Esophagus squamous epithelium (tissue), 5 donors: ENCODE results near the gene HAPLN3. TPM values are rescaled to one million over a fixed set of nuclear protein-coding genes. Genes with fewer than 3 reads are reported as not detected.

ENCODE experiments used
- DNase-seq: peaks from one replicate; lab custom pipeline; 2025; lab: John Stamatoyannopoulos, UW
- H3K27ac ChIP-seq, 4 donors: fragments of 200-600 bp; sonication (generic); one replicate each; pipeline ENCODE4 v1.5.1; 2016 to 2019; ENCODE audit warnings: mild to moderate bottlenecking in 1 of 4
- H3K27me3 ChIP-seq, 4 donors: fragments of 200-600 bp; sonication (generic); 1 replicate in 3 of 4; 2 replicates in 1 of 4; pipeline versions ENCODE4 v1.5.1 to v1.6.0; 2017 to 2021; ENCODE audit warnings: antibody characterized with exemption in 1 of 4
- H3K36me3 ChIP-seq, 3 donors: fragments of 200-600 bp; sonication (generic); one replicate each; pipeline ENCODE4 v1.5.1; 2016 to 2019
- H3K4me1 ChIP-seq, 3 donors: fragments of 200-600 bp; sonication (generic); one replicate each; pipeline ENCODE4 v1.5.1; 2017 to 2019
- H3K4me3 ChIP-seq, 4 donors: fragments of 200-600 bp; sonication (generic); 1 replicate in 3 of 4; 2 replicates in 1 of 4; pipeline ENCODE4 v1.5.1; 2016 to 2019; ENCODE audit warnings: mild to moderate bottlenecking in 2 of 4, moderate library complexity in 1 of 4
- H3K9me3 ChIP-seq, 3 donors: fragments of 200-600 bp; sonication (generic); one replicate each; pipeline ENCODE4 v1.5.1; 2016 to 2019
- POLR2A ChIP-seq, 4 donors: fragments of 450-650 bp; IDR thresholded peaks; one replicate each; pipeline ENCODE4 v1.6.1; 2017; ENCODE audit warnings: antibody characterized with exemption in 4 of 4, mild to moderate bottlenecking in 4 of 4, moderate library complexity in 3 of 4
- WGBS, 2 donors: methylation state at CpG; one replicate each; pipeline ENCODE4 v1.1.5; 2018; 5-methylcytosine and 5-hydroxymethylcytosine counted together
- intact Hi-C: fragments of 100-400 bp; cut with DNase I; formaldehyde crosslinking; loops from one replicate; pipeline ENCODE4 v1.15.0; 2022
- total RNA-seq, 4 donors: library from RNA; depleted of rRNA; stranded (reverse); fragments of >200 nt; gene quantifications; one replicate each; pipeline ENCODE4 v1.1.0, GENCODE V29; 2016
- TF ChIP-seq, protein P1 (sequence below), 6 experiments: fragments of 450-650 bp in 4 of 6; fragments of 200-600 bp in 2 of 6; sonication (generic) in 2 of 6; IDR thresholded peaks; one replicate each; pipeline ENCODE4 v1.5.1; 2016 to 2019; ENCODE audit warnings: antibody characterized with exemption in 6 of 6, mild to moderate bottlenecking in 4 of 6, moderate library complexity in 4 of 6
- donor health status: DM: yes; HTN: yes; CAD: no.

HAPLN3 gene
- total RNA-seq, 4 donors from 2014 or later, result 3.1 to 9.4 (median 7.8) TPM

DNA sequence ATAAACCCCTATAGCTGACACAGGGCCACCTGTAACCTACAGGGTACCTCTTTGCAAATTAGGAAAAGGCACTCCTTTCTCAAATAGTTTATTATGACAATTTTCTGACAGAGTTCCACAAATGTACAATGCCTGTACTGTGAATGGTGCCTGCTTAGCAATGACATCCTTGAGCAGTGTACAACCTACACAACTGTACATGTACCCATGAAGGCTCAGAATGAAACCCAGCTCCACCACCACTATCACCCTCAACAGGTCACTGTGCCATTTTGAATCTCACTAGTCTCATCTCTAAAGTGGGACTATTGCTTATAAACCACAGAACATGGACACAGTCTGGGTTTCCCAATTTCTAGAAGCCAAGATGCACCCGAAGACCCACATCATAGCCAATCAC is 10.8 kb upstream of the HAPLN3 start:
- intact Hi-C loops, result loop anchor here (5.0 to 10.0 kb wide), 2 partner anchors 111 to 269 kb away; no protein-coding TSS in a partner anchor
- DNase-seq, result no peak
- Histone ChIP-seq H3K27ac (no peak overlapping the region), H3K4me3 (no peak overlapping the region), H3K36me3 (peaks cover 20 to 89% (median 34%) of the 10 kb centered on the region in 3 donors), H3K27me3 (no peaks in the 10 kb centered on the region), H3K4me1 (peaks cover 3 to 50% (median 37%) of the 10 kb centered on the region in 3 donors), H3K9me3 (no peaks in the 10 kb centered on the region)
- TF ChIP-seq, protein P1, sequence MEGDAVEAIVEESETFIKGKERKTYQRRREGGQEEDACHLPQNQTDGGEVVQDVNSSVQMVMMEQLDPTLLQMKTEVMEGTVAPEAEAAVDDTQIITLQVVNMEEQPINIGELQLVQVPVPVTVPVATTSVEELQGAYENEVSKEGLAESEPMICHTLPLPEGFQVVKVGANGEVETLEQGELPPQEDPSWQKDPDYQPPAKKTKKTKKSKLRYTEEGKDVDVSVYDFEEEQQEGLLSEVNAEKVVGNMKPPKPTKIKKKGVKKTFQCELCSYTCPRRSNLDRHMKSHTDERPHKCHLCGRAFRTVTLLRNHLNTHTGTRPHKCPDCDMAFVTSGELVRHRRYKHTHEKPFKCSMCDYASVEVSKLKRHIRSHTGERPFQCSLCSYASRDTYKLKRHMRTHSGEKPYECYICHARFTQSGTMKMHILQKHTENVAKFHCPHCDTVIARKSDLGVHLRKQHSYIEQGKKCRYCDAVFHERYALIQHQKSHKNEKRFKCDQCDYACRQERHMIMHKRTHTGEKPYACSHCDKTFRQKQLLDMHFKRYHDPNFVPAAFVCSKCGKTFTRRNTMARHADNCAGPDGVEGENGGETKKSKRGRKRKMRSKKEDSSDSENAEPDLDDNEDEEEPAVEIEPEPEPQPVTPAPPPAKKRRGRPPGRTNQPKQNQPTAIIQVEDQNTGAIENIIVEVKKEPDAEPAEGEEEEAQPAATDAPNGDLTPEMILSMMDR (IDR thresholded peaks at IDR 0.05), result no peak
- TF ChIP-seq POLR2A (IDR thresholded peaks at IDR 0.05), result no peak
- WGBS, 2 donors, result 90 to 91% methylated on average over 1 of the region's 1 CpG

- H3K4me3 ChIP-seq, result no peak overlapping the region
- no peaks in the 10 kb centered on the region for H3K9me3 ChIP-seq
- intact Hi-C loops, result loop anchor here (5.0 to 10.0 kb wide), 2 partner anchors 112 to 269 kb away; no protein-coding TSS in a partner anchor
- no peak for TF ChIP-seq POLR2A (IDR thresholded peaks at IDR 0.05)
- TF ChIP-seq, protein P1 (IDR thresholded peaks at IDR 0.05), result no peak
- 67 to 93% methylated on average over 3 to 4 of the region's 11 CpGs for WGBS, 2 donors
- H3K4me1 ChIP-seq, result peaks cover 3 to 45% (median 32%) of the 10 kb centered on the region in 3 donors
- no peak for DNase-seq
- peaks cover 20 to 88% (median 34%) of the 10 kb centered on the region in 3 donors for H3K36me3 ChIP-seq
- H3K27me3 ChIP-seq, result no peaks in the 10 kb centered on the region
- H3K27ac ChIP-seq, result peak overlapping the region in 3 of 4 donors; percentile 28 to 48 (median 33)
Observed at GRCh38 chr15:88905576-88905975, 10.2 kb upstream of the HAPLN3 start.

- intact Hi-C loops, result loop anchor here (5.0 to 10.0 kb wide), 2 partner anchors 113 to 270 kb away; no protein-coding TSS in a partner anchor
- H3K4me1 ChIP-seq, result peaks cover 3 to 41% (median 24%) of the 10 kb centered on the region in 3 donors
- no peaks in the 10 kb centered on the region for H3K27me3 ChIP-seq
- 15 to 29% methylated on average over 9 to 10 of the region's 10 CpGs for WGBS, 2 donors
- H3K4me3 ChIP-seq, result no peak overlapping the region
- peak overlapping the region in 3 of 4 donors; percentile 33 to 48 (median 39) for H3K27ac ChIP-seq
- H3K9me3 ChIP-seq, result no peaks in the 10 kb centered on the region
- DNase-seq, result peak; percentile 19
- TF ChIP-seq, protein P1 (IDR thresholded peaks at IDR 0.05), result peak; percentile 97 to 99 (median 98)
- TF ChIP-seq POLR2A (IDR thresholded peaks at IDR 0.05), result no peak
- H3K36me3 ChIP-seq, result peaks cover 20 to 88% (median 34%) of the 10 kb centered on the region in 3 donors
Observed at GRCh38 chr15:88904624-88905327, 9.4 kb upstream of the HAPLN3 start.

DNA sequence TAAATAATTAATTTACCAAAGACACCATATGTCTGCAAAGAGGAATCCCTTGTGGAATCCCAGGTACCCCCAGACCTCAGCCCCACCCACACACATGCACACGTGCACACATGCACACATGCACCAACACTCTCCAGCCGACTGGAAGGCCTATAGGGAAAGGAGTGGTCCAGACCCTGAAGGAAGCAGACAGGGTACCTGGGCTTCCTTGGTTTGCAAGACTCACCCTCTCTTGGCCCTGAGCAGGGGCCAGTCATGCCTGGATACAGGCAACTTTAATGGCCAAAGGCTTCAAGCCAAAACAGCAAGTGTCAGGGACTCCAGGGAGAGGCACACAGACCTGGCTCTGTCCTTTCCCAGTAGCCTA is 8.9 kb upstream of the HAPLN3 start:
- TF ChIP-seq, protein P1 (IDR thresholded peaks at IDR 0.05), result no peak
- TF ChIP-seq POLR2A (IDR thresholded peaks at IDR 0.05), result no peak
- intact Hi-C loops, result loop anchor here (10.0 kb wide), 1 partner anchor 271 kb away; no protein-coding TSS in a partner anchor
- peak overlapping the region in 1 of 4 donors; percentile 39 for H3K27ac ChIP-seq
- 62 to 67% methylated on average over 2 of the region's 2 CpGs for WGBS, 2 donors
- H3K9me3 ChIP-seq, result no peaks in the 10 kb centered on the region
- H3K4me3 ChIP-seq, result no peak overlapping the region
- no peaks in the 10 kb centered on the region for H3K27me3 ChIP-seq
- H3K4me1 ChIP-seq, result peaks cover 3 to 36% (median 18%) of the 10 kb centered on the region in 3 donors
- peaks cover 20 to 88% (median 34%) of the 10 kb centered on the region in 3 donors for H3K36me3 ChIP-seq
- no peak for DNase-seq

DNA sequence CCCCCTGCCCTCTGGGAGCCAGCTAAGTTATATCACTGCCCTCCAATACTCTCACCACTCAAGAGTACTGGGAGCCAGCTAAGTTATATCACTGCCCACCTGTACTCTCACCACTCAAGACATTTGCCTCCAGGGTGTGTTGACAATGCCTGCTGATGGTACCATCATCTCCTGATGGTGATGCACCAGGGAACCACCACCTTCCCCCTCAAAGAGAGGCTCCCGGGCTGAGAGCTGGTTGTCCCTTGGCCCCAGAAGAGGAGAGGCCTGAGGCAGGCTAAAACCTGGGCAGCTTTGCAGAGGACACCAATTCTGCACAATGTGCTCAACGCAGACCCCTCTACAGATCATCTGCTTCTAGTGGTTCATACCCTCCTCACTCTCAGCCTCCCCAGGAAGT is 7.5 kb upstream of the HAPLN3 start:
- Histone ChIP-seq H3K27ac (no peak overlapping the region), H3K27me3 (no peaks in the 10 kb centered on the region), H3K4me1 (peaks cover 4 to 35% (median 19%) of the 10 kb centered on the region in 3 donors), H3K36me3 (peaks cover 20 to 81% (median 29%) of the 10 kb centered on the region in 3 donors), H3K9me3 (no peaks in the 10 kb centered on the region), H3K4me3 (no peak overlapping the region)
- 70 to 100% methylated on average over 1 to 2 of the region's 2 CpGs for WGBS, 2 donors
- no peak for DNase-seq
- TF ChIP-seq, protein P1 (IDR thresholded peaks at IDR 0.05), result no peak
- TF ChIP-seq POLR2A (IDR thresholded peaks at IDR 0.05), result no peak
- intact Hi-C loops, result loop anchor here (10.0 kb wide), 1 partner anchor 272 kb away; no protein-coding TSS in a partner anchor
